GM18868 (cell line): ENCODE results near the gene TRPV3.

Source experiments
- ATAC-seq: cut with Tn5 transposase; IDR thresholded peaks from one replicate; pipeline ENCODE4 v1.9.1; 2021; ENCODE audit warnings: mild to moderate bottlenecking, moderate library complexity; ENCODE audit not compliant: unreplicated experiment

Gene TRPV3

DNA sequence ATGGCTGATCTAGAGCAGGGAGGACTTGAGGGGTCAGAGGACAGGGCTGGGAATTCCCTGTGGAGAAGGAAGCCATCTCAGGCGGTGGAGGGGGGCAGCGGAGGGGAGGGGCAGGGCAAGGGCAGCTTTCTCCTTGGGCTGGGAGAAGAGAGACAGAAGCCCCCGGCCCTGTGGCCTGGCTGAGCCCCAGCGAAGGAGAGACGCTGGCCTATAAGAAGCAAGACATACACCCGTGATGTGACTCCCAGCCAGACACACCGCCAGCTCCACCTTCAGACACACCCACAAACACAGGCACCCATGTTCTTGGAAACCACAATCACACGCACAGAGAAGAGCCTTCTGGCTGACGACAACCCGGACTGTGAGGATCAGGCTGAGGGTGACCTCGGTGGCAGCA, 10.0 kb downstream of the TRPV3 start:
- no peak for ATAC-seq

DNA sequence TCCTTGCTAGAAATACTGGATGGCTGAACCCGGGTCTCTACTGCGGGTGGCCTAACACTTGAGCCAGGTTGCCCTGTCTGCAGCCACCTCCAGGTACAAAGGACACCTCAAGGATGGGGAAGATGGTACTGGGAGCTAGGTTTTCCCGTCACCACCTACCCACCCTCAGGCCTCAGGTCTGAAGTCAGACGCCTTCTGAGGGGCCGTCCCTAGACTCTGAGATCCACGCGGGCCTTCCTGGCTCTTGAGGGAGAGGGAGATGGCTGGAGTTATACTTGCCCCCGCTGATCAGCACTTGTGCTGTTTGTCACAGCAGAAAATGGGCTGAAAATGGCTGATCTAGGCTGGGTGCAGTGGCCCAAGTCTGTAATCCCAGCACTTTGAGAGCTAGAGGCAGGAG, 10.6 kb downstream of the TRPV3 start:
- ATAC-seq: no peak

DNA sequence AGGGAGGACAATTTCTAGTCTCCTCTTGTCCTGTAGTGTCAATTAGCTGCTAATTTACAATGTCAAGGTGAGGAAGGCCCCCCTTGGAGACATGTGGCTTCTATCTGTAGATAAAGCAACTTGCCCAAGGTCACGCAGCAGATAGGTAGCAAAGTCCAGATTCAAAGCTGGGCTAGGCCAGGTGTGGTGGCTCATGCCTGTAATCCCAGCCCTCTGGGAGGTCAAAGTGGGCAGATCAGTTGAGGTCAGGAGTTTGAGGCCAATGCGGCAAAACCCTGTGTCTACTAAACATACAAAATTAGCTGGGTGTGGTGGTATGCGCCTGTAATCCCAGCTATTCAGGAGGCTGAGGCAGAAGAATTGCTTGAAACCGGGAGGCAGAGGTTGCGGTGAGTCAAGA, 11.1 kb downstream of the TRPV3 start:
- ATAC-seq: no peak

DNA sequence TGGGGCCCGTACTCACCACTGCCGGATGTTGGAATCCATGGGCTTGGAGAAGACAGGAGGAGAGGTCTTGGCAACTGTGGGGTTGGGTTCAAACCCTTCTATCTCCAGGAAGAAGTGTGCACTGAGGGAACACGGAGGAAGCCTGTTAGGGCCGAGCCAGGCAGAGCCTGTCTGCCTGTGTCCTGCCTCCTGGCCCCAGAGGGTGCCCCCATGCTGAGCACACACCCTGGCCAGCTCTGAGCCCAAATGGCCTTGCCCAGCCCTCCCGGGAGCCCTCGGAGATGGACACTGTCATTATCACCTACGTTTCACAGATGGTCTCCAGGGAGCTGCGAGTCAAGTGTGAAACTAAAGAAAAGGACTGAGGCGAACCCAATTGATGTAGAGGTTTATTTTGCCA, 12.5 kb downstream of the TRPV3 start:
- no peak for ATAC-seq

DNA sequence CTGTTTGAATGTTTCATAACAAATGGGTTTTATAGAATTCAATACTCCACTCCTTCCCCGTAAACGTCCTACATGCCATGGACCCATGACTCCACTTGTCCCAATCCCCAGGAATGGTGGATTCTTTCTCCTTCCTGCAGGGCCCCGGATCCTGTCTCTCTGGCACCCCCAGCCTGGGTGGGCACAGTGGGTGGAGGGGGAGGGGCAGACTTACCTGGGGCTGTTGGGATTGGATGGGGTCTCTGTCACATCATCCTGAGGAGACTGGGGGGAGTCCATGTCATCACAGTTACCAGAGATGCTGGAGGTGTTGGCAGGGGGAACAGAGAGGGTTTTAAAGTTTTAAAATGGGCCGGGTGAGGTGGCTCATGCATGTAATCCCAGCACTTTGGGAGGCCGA, 13.2 kb downstream of the TRPV3 start:
- ATAC-seq: no peak

DNA sequence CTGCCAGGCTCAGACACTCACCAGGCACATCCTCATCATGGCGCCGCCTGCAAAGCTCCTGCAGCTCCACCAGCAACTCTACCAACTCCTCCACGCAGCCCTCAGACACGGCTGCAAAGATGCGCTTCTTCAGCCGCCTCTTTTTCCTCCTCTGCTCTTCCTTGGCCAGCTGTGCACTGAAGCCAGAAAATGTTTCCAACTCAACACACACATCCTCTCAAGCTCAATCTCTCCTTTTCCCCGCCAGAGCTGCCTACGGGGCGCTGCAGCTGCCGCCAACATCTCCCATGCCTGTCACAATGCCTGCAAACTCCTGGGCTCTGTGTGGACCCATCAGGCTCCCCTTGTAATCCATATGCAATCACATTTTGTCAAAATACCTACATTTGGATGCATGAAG, 14.2 kb downstream of the TRPV3 start:
- no peak for ATAC-seq

DNA sequence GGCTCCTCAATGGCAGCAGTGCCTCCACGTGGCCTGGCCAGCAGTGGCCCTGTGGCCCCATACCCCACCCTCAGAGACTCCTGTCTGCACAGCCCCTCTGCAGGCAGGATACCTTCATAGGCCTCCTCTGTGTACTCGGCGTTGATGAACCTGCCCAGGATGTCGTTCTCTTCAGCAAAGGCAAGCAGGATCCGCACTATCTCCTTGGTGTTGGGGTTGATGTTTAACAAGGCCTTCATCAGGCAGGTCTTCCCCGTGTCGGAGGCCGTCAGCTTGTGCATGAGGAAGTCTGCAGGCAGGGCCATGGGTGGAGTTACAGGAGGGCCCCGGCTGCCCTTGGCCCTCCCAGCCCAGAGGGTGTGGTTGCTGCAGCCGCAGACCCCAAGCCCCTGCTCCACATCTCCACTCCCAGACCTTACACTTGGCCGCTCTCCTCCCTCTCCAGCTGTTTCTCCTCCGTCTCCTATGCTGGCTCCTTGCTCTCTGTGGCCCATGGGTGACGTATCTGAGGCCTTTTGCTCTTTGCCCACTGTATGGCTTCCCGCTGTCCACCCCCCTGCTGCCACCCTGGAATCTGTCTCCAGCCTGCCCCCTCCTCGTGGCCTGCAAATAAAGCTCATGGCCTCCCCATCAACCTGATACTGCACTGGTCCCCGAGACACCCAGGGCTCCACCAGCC, 15.1 kb downstream of the TRPV3 start:
- ATAC-seq: no peak

DNA sequence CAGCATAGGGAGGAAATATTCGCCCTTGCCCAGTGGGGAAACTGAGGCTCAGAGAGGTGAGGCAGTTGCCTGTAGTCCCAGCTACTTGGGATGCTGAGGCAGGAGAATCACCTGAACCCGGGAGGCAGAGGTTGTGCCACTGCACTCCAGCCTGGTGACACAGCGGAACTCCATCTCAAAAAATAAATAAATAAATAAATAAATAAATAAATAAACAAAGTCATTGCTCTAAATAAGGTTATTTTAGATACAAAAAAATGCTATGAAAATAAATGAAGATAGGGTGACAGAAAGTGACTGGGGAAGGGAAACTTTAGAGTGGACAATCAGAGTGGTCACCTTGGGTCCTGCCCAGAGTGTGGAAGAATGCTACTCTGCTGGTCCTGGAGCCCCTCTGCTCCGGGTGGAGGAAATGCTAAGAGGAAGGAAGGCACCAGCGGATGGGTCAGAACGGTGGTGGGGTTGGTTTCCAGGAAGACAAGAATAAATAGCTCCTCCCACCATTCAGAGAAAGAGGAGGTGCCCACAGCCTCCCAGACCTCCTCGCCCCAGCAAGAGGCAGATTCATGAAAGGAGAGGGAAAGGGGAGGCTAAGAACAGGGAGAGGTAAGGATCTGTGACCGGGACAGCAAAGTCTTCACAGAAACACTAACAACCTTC, 17.6 kb downstream of the TRPV3 start:
- no peak for ATAC-seq

DNA sequence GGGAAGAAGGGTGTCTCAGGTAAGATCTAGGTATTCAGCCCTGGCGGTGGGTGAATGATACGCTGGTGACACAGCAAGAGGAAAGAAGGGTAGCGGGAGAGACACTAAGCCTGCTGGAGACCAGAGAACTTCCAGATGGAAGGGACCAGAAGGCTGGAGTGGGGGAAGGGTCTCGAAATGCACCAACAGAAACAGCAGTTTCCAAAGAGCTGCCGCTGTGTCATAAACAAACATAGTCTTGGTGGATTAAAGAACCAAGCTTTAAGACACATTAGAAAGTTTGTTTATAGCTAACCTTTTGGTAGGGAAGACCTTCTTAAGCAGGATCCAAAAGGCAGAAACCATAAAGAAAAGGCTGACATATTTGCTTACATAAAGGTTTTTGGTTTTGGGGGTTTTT, 20.9 kb downstream of the TRPV3 start:
- ATAC-seq: no peak

DNA sequence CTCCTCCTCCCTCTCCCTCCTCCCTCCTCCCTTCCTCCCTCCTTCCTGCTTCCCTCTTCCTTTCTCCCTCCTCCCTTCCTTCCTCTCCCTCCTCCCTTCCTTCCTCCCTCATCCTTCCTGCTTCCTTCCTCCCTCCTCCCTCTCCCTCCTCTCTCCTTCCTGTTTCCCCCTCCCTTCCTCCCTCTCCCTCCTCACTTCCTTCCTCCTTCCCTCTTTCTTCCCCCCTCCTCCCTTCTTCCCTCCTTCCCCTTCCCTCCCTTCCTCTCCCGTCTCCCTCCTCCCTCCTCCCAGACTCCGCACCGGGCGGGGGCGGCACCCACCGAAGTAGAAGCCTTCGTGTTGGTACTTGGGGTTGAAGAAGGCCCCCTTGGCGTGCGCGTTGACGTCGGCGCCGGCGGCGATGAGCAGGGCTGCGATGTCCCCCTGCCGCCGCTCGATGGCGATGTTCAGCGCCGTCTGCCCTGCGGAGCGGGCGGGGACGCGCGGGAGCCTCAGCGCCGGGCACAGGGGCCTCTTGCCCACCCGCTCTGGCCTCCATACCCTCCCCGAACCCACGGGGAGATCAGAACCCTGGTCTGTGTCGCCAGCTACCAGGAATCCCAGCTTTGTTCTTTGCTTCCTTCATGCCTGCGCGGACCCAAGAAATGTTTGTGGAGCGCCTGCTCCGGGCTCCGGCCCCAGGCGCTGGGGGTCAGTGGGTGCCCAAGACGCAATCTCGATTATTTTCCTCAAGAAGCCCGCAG, 22.2 kb downstream of the TRPV3 start:
- ATAC-seq: peak; percentile 72

DNA sequence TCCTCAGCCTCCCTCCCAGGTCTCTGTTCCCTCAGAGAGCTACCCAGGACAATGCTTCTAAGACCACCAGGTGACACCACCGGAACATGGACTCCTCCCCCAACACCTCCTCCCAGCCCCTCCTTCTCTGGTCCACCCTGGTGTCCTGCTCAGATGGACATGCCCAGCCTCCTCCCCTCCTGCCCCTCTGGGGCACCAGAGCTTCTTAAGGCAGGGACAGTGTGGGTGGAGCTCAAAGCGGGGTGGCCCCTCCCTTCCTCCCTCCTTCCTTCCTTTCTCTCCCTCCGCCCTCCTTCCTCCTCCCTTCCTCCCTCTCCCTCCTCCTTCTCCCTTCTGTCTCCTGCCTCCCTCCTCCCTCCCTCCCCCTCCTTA, 22.7 kb downstream of the TRPV3 start:
- no peak for ATAC-seq

DNA sequence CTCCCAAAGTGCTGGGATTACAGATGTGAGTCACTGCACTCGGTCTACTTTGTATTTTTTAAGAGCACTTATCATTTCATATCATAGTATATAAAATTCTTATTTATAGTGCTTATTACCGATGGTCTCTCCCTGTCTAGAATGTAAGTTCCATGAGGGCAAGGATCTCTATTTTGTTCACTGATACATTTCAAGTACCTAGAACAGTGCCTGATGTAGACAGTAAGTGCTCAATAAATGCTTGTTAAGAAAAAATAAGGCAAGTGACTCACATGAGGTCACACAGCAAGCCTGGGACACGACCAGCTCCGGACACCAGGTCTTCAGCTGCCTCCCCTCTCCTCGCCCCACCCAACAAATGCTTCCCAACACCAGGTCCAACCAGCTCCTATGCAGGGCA, 23.9 kb downstream of the TRPV3 start:
- no peak for ATAC-seq

DNA sequence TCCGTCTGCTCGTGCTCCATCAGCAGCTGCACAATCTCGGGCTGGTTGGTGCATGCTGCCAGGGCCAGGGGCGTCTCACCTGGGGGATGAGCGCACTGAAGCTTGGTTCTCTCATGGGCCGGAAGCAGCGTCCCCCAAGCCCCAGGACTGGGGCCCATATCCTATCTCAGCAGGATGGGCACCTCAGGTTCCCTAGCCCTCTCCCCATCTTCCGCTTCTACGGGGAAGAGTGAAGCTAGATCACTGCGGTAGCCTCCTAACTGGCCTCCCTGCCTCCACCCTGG, 24.8 kb downstream of the TRPV3 start:
- ATAC-seq: no peak

DNA sequence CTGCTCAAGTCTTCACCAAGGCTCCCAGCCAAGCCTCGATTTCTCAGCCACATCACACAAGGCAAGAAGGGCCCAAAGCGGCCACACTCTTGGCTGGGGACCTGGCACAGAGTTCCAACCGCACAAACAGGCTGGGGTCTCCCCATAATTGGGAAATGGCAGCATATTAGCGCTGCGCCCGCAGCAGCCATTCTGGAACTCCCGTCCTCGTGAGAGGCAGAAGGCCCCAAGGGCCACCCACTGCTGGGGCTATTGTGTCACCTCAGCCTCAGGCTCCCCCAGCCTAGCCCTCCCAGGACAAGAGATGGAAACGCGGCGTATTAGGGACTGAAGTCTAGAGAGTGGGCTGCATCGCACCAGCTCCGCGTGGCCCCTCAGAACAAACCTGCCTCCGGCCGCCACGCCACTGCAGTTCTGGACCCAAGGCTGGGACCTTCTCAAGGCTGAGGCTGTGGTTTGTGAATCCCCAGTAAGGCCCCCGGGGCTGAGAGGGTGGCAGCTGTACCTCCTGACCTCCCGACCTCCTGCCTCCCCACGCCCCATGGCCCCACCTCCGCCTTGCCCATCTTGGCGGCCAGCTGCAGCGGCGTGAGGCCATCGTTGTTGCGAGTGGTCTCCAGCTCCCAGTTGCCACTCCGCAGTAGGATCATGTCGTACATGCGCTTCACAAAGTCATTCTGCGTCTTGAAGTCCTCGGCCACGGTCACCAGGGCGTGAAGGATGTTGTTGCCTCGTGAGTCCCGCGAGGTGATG, 25.3 kb downstream of the TRPV3 start:
- ATAC-seq: no peak

DNA sequence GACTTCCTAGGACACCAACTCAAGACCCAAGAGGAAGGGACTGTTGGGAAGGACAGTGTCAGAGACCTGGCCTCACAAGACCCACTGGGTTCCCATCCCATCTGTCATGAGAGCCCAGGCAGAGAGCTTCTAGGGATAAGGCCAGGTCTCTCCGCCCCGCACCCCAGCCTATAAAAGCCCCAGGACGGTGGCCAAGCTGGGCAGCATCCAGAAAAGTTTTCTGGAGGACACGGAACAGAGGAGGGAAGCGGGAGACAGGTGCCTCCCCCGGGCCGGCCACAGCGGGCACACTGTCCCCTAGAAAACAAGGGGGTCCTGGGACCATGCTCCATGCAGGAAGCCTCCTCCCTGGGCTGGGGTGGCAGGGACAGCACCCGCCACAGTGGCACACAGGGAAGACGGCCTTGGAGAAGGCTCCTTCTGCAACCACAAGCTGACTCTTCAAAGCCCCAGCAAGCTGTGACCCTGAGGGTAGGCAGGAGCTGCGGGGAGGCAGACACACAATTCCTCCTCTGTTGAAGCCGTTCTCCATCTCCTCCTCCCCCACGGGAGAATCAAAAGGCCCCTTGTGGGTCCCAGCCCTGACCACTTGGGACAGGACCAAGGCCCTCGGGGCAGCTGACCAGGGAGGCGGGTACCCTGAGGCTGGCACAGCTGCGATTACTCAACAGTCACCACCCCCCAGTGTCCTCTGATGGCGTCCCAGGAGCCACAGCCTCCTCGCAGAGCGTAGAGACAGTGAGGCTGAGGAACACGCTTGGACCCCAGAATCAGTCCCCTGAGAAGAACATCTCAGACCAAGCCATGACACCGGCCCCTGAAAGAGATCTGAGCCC, 26.1 kb downstream of the TRPV3 start:
- no peak for ATAC-seq

DNA sequence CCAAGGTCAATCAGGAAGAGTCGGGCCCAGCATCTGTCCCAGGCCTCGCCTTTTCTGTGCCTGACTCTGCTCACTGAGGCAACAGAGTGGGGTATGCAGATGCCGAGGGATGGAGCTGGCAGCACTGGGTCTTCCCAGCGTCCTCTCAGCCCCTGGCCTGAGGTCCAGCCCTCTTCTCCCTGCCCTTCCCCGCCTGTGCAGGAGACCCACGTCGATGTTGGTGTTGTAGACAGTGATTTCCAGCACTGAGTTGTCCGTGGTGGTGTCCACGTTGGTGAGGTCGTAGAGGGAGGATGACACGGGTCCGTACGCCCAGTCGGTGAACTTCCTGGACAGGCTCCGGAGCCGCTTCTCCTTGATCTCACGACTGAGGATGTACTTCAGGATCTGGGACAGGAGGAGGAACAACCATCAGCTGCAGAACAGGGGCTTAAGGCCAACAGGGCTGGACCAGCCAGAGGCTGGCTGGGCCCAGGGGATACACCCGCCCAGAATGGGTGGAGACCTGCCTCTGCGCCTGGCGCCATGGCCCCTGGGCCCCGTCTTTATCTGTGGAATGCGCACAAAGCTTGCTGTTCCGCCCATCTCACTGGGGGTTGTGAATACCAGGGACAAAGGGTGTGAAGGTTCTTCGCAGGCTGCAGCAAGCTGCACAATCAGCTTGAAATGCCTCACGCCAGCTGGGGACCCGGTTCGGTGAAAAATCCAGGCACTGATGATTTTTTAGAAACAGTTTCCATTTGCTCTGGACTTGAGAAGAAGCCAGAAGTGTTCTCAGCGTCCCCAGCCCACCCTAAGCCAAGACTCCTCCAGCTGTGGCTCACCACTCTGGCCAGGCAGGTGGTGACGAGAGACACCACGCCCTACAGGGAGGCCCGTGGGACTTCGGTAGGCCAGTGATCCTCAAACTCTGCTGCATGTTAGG, 27.5 kb downstream of the TRPV3 start:
- ATAC-seq: no peak

DNA sequence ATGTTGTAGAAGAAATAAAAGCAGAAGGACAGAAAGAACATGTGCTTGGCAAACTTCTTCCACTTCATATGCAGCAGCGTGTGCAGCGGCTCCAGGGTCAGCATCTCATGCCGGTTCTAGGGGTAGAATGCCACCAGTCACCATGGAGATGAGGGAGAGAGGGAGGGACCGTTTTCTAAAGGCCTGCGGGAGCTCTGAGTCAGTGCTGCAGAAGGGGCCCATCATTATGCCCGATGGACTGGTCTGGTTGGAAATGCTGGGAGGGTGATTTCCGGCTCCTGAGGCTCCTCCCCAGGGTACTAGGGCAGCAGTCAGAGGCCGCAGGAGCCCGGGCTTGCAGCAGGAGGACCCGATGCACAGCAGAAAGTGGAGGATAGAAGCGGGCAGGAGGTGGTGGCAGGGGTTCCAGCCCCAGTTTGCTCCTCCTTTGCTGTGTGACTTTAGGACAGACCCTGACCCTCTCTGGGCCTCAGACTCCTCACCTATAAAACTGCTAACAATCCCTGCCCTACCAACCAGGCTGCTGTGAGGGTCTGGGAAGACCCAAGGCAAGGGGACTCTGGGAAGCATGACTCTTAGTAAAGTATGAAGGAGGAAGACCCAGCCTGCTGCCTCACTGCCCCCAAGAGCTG, 28.6 kb downstream of the TRPV3 start:
- no peak for ATAC-seq

DNA sequence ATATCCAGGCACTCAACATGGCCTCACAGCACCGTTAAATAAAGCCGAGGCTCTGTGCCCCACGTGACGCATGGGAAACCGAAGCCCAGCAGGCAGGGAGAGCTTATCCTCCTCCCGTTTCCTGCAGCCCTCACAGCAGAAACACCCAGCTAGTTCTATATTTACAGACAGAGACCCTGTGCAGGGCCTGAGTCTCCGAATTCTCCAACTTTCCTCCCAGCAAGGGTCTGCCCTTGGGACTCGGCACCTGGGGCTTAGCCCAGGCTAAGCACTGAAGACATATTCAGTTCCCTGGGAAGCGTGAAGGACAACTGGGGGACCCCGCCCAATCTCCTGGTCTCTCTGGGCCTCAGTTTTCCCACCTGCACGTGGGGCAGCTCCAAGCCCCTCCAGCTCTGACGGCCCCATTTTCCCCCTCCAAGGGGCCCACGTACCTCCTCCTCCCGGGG, 29.2 kb downstream of the TRPV3 start:
- no peak for ATAC-seq

DNA sequence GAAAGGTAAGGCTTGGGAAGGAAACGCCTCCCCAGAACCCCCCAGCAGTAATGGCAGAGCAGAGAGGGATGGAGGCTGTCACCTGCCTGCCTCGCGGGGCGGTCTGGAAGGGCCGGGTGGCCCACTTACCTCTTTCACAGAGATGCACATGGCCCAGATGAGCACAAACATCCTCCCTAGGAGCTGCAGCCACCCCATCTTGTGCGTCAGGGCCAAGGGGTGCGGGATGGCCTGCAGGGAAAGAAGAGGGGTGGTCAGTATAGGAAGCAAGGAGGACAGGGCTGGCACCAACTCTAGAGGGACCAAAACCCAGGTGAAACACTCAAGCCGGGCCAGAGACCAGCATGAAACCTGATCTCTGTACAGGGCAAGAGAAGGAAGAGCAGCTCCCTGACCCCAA, 29.7 kb downstream of the TRPV3 start:
- ATAC-seq: no peak
